GM12878 (cell line): ENCODE measurements around the gene ADAMTS19. TPM values are rescaled to one million over a fixed set of nuclear protein-coding genes. Genes with fewer than 3 reads are reported as not detected.

Experiments
- ATAC-seq: fragments of 200-7000 bp; cut with Tn5 transposase; 3 replicates; pipeline ENCODE4 v1.9.1; 2020; ENCODE audit warnings: mild to moderate bottlenecking, moderate library complexity
- BruUV-seq: library from RNA; stranded (reverse); fragments of 400-500 nt; replicated peaks from 2 replicates; lab custom pipeline; 2021; lab: Mats Ljungman, UMichigan
- CTCF ChIA-PET: fragments of 300-600 bp; sonication (Branson Sonifier 250); formaldehyde crosslinking; extraction: SDS; loops from one replicate; lab custom pipeline; 2021; ENCODE audit warnings: inconsistent platforms; lab: Yijun Ruan, JAX
- POLR2A ChIA-PET: fragments of 350-600 bp; formaldehyde crosslinking; extraction: SDS; loops from one replicate; lab custom pipeline; 2021; ENCODE audit warnings: inconsistent platforms; lab: Charles Lee
- RAD21 ChIA-PET: fragments of 300-600 bp; sonication (Branson Sonifier 250); formaldehyde crosslinking; loops from one replicate; lab custom pipeline; 2023; ENCODE audit warnings: antibody characterized with exemption; ENCODE audit not compliant: unreplicated experiment; lab: Charles Lee
- SMC1A ChIA-PET: fragments of 300-600 bp; sonication (Branson Sonifier 250); formaldehyde crosslinking; loops from one replicate; lab custom pipeline; 2023; ENCODE audit not compliant: unreplicated experiment, uncharacterized antibody; lab: Charles Lee
- DNase-seq: peaks from one replicate; pipeline ENCODE4 v3.0.0-alpha.2; 2011; ENCODE audit warnings: low read depth, low spot score
- FAIRE-seq: peaks from 3 replicates; lab custom pipeline; 2011; peaks lifted over from hg19 to GRCh38; lab: Jason Lieb, UNC
- H2AFZ ChIP-seq: 2 replicates; pipeline ENCODE4 v1.6.0; 2011; ENCODE audit warnings: low read depth, low read length, control low read depth; ENCODE audit not compliant: control insufficient read depth
- H3K27ac ChIP-seq: 2 replicates; pipeline ENCODE4 v1.5.1; 2011; ENCODE audit warnings: control low read depth; ENCODE audit not compliant: control insufficient read depth, insufficient read depth
- H3K27me3 ChIP-seq, 2 experiments: replicated peaks in 1 of 2; 2 replicates each; pipeline versions ENCODE4 v1.6.0 to v1.6.1; 2011; ENCODE audit warnings: low read length in 1 of 2; ENCODE audit not compliant: control insufficient read depth in 2 of 2, insufficient read depth in 2 of 2
- H3K36me3 ChIP-seq, 2 experiments: 2 replicates each; pipeline ENCODE4 v1.5.1; 2011; ENCODE audit warnings: low read length in 1 of 2; ENCODE audit not compliant: control insufficient read depth in 2 of 2, insufficient read depth in 2 of 2
- H3K4me1 ChIP-seq: 2 replicates; pipeline ENCODE4 v1.6.1; 2011; ENCODE audit warnings: mild to moderate bottlenecking, low read length, moderate library complexity, mixed read lengths; ENCODE audit not compliant: control insufficient read depth, insufficient read depth
- H3K4me2 ChIP-seq: 2 replicates; pipeline ENCODE4 v1.6.0; 2011; ENCODE audit warnings: control low read depth; ENCODE audit not compliant: control insufficient read depth, insufficient read depth
- H3K4me3 ChIP-seq: fragments of 200-600 bp; sonication (generic); 2 replicates; pipeline ENCODE4 v1.5.1; 2016
- H3K79me2 ChIP-seq: 2 replicates; pipeline ENCODE4 v1.6.0; 2011; ENCODE audit warnings: low read length; ENCODE audit not compliant: control insufficient read depth, insufficient read depth
- H3K9ac ChIP-seq: 2 replicates; pipeline ENCODE4 v1.8.0; 2011; ENCODE audit warnings: low read length, control low read depth, mixed read lengths; ENCODE audit not compliant: control insufficient read depth, insufficient read depth
- H3K9me3 ChIP-seq: replicated peaks from 3 replicates; pipeline ENCODE4 v1.5.1; 2011; ENCODE audit warnings: mild to moderate bottlenecking, low read length; ENCODE audit not compliant: control insufficient read depth, insufficient read depth
- H4K20me1 ChIP-seq: 2 replicates; pipeline ENCODE4 v1.6.0; 2011; ENCODE audit not compliant: control insufficient read depth, insufficient read depth
- CEBPB ChIP-seq, 2 experiments: fragments of 150-350 bp in 1 of 2; IDR thresholded peaks; 2 replicates each; pipeline ENCODE4 v1.6.1; 2012 to 2014; ENCODE audit warnings: low read depth in 2 of 2, low read length in 2 of 2, borderline replicate concordance in 1 of 2, inconsistent platforms in 1 of 2
- CHD2 ChIP-seq: IDR thresholded peaks from 2 replicates; pipeline ENCODE4 v1.6.1; 2011; ENCODE audit warnings: low read depth, low read length, improper control_type of control experiment, borderline replicate concordance
- FOXM1 ChIP-seq: IDR thresholded peaks from 2 replicates; pipeline ENCODE4 v1.6.1; 2012; ENCODE audit warnings: low read depth, mild to moderate bottlenecking, inconsistent platforms, low read length, moderate library complexity
- JUND ChIP-seq: IDR thresholded peaks from 2 replicates; pipeline ENCODE4 v1.6.1; 2012; ENCODE audit warnings: low read depth, mild to moderate bottlenecking, low read length, improper control_type of control experiment, moderate library complexity
- LARP7 ChIP-seq: fragments of 450-650 bp; IDR thresholded peaks from 2 replicates; pipeline ENCODE4 v1.6.1; 2017; ENCODE audit warnings: mild to moderate bottlenecking
- NBN ChIP-seq: fragments of 450-650 bp; IDR thresholded peaks from 2 replicates; pipeline ENCODE4 v1.6.1; 2016
- NFIC ChIP-seq: IDR thresholded peaks from 2 replicates; pipeline ENCODE4 v1.6.1; 2012; ENCODE audit warnings: low read depth, mild to moderate bottlenecking, inconsistent platforms, low read length, moderate library complexity
- NRF1 ChIP-seq: conservative IDR thresholded peaks from 2 replicates; pipeline ENCODE4 v1.6.1; 2011; ENCODE audit warnings: mild to moderate bottlenecking, low read depth, low read length, improper control_type of control experiment
- PML ChIP-seq: IDR thresholded peaks from 2 replicates; pipeline ENCODE4 v1.6.1; 2012; ENCODE audit warnings: low read length, inconsistent platforms
- POLR2A ChIP-seq: IDR thresholded peaks from 2 replicates; pipeline ENCODE4 v1.6.1; 2011; ENCODE audit warnings: low read depth, mild to moderate bottlenecking, low read length
- POU2F2 ChIP-seq: IDR thresholded peaks from 3 replicates; pipeline ENCODE4 v1.6.1; 2011; ENCODE audit warnings: low read depth, mild to moderate bottlenecking, low read length, borderline replicate concordance
- RAD21 ChIP-seq: IDR thresholded peaks from 2 replicates; pipeline ENCODE4 v1.6.1; 2011; ENCODE audit warnings: mild to moderate bottlenecking, low read depth, low read length, moderate library complexity; ENCODE audit not compliant: insufficient read depth
- SUPT20H ChIP-seq: IDR thresholded peaks from 2 replicates; pipeline ENCODE4 v1.6.1; 2011; ENCODE audit warnings: low read depth, mild to moderate bottlenecking, low read length, moderate library complexity, borderline replicate concordance; ENCODE audit not compliant: control insufficient read depth
- ZNF274 ChIP-seq: IDR thresholded peaks from one replicate; pipeline ENCODE4 v1.8.0; 2011; ENCODE audit not compliant: insufficient read length, insufficient read depth
- WGBS: methylation state at CpG from one replicate; pipeline ENCODE4 v1.1.6; 2016; ENCODE audit warnings: low lambda C conversion rate; ENCODE audit not compliant: insufficient replicate concordance, insufficient coverage; ENCODE audit errors: missing lambda C conversion rate; 5-methylcytosine and 5-hydroxymethylcytosine counted together
- in situ Hi-C: fragments of 300-500 bp; cut with MboI; formaldehyde crosslinking; loops from 9 replicates; pipeline ENCODE4 v1.14.3; 2018; ENCODE audit warnings: mixed read lengths
- intact Hi-C: fragments of 100-400 bp; cut with micrococcal nuclease; formaldehyde crosslinking; loops from one replicate; pipeline ENCODE4 v1.14.2; 2022; ENCODE audit not compliant: unreplicated experiment
- polyA plus RNA-seq, 11 experiments: library from polyadenylated mRNA; depleted of rRNA in 4 of 11; unstranded in 6 of 11; stranded (reverse) in 5 of 11; fragments of >200 nt; fragmentation: Nextera tagmentation in 4 of 11; fragmentation: Illumina TruSeq in 1 of 11; extraction: Ambion mirVana in 4 of 11; extraction: Trizol in 1 of 11; gene quantifications; 1 replicate in 1 of 11; 2 replicates in 10 of 11; pipeline versions ENCODE4 v1.2.1 to v1.2.3, GENCODE V29; 2011 to 2016; ENCODE audit warnings: inconsistent platforms in 2 of 11, missing spikeins in 2 of 11, low read depth in 1 of 11
- total RNA-seq, 4 experiments: library from RNA; depleted of rRNA in 3 of 4; stranded (reverse); fragments of >200 nt in 3 of 4; fragmentation: Illumina TruSeq in 1 of 4; extraction: Trizol in 1 of 4; gene quantifications; 2 replicates each; pipeline versions ENCODE4 v1.2.1 to v1.2.3, GENCODE V29; 2013 to 2021
- TF ChIP-seq, protein P1 (sequence below): fragments of 450-650 bp; IDR thresholded peaks from 2 replicates; pipeline ENCODE4 v1.6.1; 2016; ENCODE audit warnings: mild to moderate bottlenecking
- TF ChIP-seq, protein P2 (sequence below): IDR thresholded peaks from 2 replicates; pipeline ENCODE4 v1.6.1; 2012; ENCODE audit warnings: mild to moderate bottlenecking, low read depth, low read length

Gene ADAMTS19
- total and polyA plus RNA-seq, 10 of the 15 experiments (the other 5 are each of a cell fraction or from before 2014, with no cell fraction given), result not detected

DNA sequence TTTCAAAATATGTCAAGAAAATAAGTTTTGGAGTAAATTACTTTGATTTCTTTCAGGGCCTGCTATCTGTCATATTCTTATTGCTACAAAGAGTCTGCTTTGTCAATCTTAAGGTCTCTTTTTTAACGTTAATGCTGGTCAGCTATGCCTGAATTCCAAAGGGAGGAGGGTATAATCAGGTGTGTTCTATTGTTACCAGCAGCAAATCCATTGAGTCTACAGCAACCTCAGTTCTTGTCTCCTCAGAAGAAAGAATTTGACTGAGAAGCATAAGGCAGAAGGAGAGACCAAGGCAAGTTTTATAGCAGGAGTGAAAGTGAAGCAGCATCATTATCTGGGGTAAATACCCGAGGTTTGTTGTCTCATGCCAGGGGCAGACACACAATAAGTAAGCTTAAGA lies 264.1 kb downstream of the ADAMTS19 start:
- BruUV-seq, result no TSS peak
- DNase-seq (no peak), ATAC-seq (no peak), FAIRE-seq (no peak)
- 0% methylated on average over 2 of the region's 2 CpGs for WGBS
- ChIA-PET POLR2A (no interaction called here), CTCF (no interaction called here), RAD21 (no interaction called here), SMC1A (interaction anchor here (1.6 kb wide), 1 partner anchor 14 kb away, joined by 3 read pairs; no protein-coding TSS in a partner anchor)
- intact Hi-C loops (no loop called here), in situ Hi-C loops (no loop called here)
- no peak overlapping the region for H3K27ac ChIP-seq
- TF ChIP-seq CHD2 (no peak), LARP7 (no peak), PML (no peak), POLR2A (no peak), POU2F2 (no peak), ZNF274 (no peak)
- TF ChIP-seq, protein P1, sequence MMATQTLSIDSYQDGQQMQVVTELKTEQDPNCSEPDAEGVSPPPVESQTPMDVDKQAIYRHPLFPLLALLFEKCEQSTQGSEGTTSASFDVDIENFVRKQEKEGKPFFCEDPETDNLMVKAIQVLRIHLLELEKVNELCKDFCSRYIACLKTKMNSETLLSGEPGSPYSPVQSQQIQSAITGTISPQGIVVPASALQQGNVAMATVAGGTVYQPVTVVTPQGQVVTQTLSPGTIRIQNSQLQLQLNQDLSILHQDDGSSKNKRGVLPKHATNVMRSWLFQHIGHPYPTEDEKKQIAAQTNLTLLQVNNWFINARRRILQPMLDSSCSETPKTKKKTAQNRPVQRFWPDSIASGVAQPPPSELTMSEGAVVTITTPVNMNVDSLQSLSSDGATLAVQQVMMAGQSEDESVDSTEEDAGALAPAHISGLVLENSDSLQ, result no peak
- no peaks in the 10 kb centered on the region for H3K4me1 ChIP-seq
- H3K9ac ChIP-seq, result no peak overlapping the region
- no peaks in the 10 kb centered on the region for H3K9me3 ChIP-seq
- H3K4me2 ChIP-seq, result no peak overlapping the region
- H3K79me2 ChIP-seq, result no peaks in the 10 kb centered on the region
- no peaks in the 10 kb centered on the region for H3K36me3 ChIP-seq
- H2AFZ ChIP-seq, result no peak overlapping the region
- no peak overlapping the region for H3K4me3 ChIP-seq
- no peaks in the 10 kb centered on the region for H4K20me1 ChIP-seq
- no peaks in the 10 kb centered on the region for H3K27me3 ChIP-seq

DNA sequence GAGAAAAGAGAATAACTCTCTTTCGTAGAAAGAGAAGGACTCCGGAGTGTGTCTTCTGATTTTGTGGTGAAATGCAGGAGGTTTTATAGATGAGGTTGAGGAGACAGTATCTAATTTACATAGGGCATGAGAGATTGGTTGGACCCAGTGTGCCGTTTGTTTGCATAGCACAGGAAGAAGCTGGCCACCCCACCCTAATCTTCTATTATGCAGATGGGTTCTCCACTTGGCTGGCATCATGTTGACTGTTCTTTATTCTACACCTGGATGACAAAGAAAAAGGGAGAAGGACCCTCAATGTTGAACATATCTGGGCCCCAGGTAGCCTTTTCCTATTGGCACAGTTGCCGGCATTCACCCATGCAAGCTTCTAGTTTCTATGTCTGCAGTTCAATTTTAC lies 264.5 kb downstream of the ADAMTS19 start:
- Histone ChIP-seq H2AFZ (no peak overlapping the region), H3K36me3 (no peaks in the 10 kb centered on the region), H3K9ac (no peak overlapping the region), H3K9me3 (no peaks in the 10 kb centered on the region), H3K4me2 (no peak overlapping the region), H4K20me1 (no peaks in the 10 kb centered on the region), H3K27ac (no peak overlapping the region), H3K79me2 (no peaks in the 10 kb centered on the region), H3K27me3 (no peaks in the 10 kb centered on the region), H3K4me3 (no peak overlapping the region), H3K4me1 (no peaks in the 10 kb centered on the region)
- BruUV-seq, result no TSS peak
- in situ Hi-C loops (no loop called here), intact Hi-C loops (no loop called here)
- ATAC-seq (no peak), FAIRE-seq (no peak), DNase-seq (no peak)
- ChIA-PET POLR2A (no interaction called here), SMC1A (interaction anchor here (1.6 kb wide), 1 partner anchor 14 kb away, joined by 3 read pairs; no protein-coding TSS in a partner anchor), RAD21 (no interaction called here), CTCF (no interaction called here)
- WGBS, result 36% methylated on average over 4 of the region's 4 CpGs
- no peak for TF ChIP-seq FOXM1
- TF ChIP-seq CEBPB (IDR thresholded peaks at IDR 0.05; ENCODE audit: borderline replicate concordance in 1 of 2, low read depth in 2 of 2, low read length in 2 of 2), result no peak
- TF ChIP-seq, protein P2, sequence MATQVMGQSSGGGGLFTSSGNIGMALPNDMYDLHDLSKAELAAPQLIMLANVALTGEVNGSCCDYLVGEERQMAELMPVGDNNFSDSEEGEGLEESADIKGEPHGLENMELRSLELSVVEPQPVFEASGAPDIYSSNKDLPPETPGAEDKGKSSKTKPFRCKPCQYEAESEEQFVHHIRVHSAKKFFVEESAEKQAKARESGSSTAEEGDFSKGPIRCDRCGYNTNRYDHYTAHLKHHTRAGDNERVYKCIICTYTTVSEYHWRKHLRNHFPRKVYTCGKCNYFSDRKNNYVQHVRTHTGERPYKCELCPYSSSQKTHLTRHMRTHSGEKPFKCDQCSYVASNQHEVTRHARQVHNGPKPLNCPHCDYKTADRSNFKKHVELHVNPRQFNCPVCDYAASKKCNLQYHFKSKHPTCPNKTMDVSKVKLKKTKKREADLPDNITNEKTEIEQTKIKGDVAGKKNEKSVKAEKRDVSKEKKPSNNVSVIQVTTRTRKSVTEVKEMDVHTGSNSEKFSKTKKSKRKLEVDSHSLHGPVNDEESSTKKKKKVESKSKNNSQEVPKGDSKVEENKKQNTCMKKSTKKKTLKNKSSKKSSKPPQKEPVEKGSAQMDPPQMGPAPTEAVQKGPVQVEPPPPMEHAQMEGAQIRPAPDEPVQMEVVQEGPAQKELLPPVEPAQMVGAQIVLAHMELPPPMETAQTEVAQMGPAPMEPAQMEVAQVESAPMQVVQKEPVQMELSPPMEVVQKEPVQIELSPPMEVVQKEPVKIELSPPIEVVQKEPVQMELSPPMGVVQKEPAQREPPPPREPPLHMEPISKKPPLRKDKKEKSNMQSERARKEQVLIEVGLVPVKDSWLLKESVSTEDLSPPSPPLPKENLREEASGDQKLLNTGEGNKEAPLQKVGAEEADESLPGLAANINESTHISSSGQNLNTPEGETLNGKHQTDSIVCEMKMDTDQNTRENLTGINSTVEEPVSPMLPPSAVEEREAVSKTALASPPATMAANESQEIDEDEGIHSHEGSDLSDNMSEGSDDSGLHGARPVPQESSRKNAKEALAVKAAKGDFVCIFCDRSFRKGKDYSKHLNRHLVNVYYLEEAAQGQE, result no peak
- no peak for TF ChIP-seq NRF1
- no peak for TF ChIP-seq NFIC
- TF ChIP-seq RAD21, result no peak
- no peak for TF ChIP-seq JUND
- TF ChIP-seq NBN, result no peak
- TF ChIP-seq SUPT20H, result no peak
